Left lung (tissue), 10 donors: ENCODE measurements around the gene SLC12A9. TPM values are rescaled to one million over a fixed set of nuclear protein-coding genes. Genes with fewer than 3 reads are reported as not detected.

ENCODE experiments used
- ATAC-seq: fragments of 200-7000 bp; cut with Tn5 transposase; one replicate; pipeline ENCODE4 v1.9.1; 2020; ENCODE audit warnings: moderate library complexity
- DNase-seq, 4 donors: peaks; one replicate each; pipeline ENCODE4 v3.0.0-alpha.2; 2013 to 2020
- H3K27ac ChIP-seq, 2 donors: fragments of 200-600 bp; sonication (generic) in 1 of 2; one replicate each; pipeline versions ENCODE4 v1.5.0 to v1.8.0; 2020 to 2021
- H3K27me3 ChIP-seq, 2 donors: fragments of 200-600 bp; sonication (generic) in 1 of 2; one replicate each; pipeline versions ENCODE4 v1.5.0 to v1.8.0; 2020 to 2021
- H3K36me3 ChIP-seq, 2 donors: fragments of 200-600 bp; sonication (generic) in 1 of 2; one replicate each; pipeline versions ENCODE4 v1.5.0 to v1.8.0; 2020 to 2021
- H3K4me1 ChIP-seq, 2 donors: fragments of 200-600 bp; one replicate each; pipeline ENCODE4 v1.8.0; 2021
- H3K4me3 ChIP-seq, 2 donors: fragments of 200-600 bp; sonication (generic) in 1 of 2; one replicate each; pipeline versions ENCODE4 v1.5.0 to v1.8.0; 2020 to 2021; ENCODE audit warnings: mild to moderate bottlenecking in 1 of 2
- H3K9me3 ChIP-seq, 2 donors: fragments of 200-600 bp; sonication (generic) in 1 of 2; one replicate each; pipeline versions ENCODE4 v1.5.0 to v1.8.0; 2020 to 2021
- CTCF ChIP-seq, 2 donors: fragments of 200-600 bp; sonication (generic) in 1 of 2; IDR thresholded peaks; one replicate each; pipeline versions ENCODE4 v1.5.0 to v1.8.0; 2021; ENCODE audit warnings: antibody characterized with exemption in 2 of 2
- intact Hi-C, 2 donors: fragments of 100-400 bp; cut with DNase I; formaldehyde crosslinking; loops; one replicate each; pipeline versions ENCODE4 v1.11.2 to v1.14.2; 2022
- polyA plus RNA-seq, 6 donors: library from polyadenylated mRNA; unstranded; fragments of 120-200 nt; gene quantifications; one replicate each; pipeline ENCODE4 v1.2.1, GENCODE V29; 2013; ENCODE audit not compliant: insufficient read length in 6 of 6
- total RNA-seq, 2 donors: library from RNA; stranded (reverse); fragmentation: NEBNext Ultra II Directional; extraction: Animal tissue kit (Norgen Biotek cat#: 25700); gene quantifications; one replicate each; pipeline ENCODE4 v1.2.1, GENCODE V29; 2021
- donor health status: DM: no; HTN: yes; CAD: no.
- donor health status: DM: no; HTN: no; CAD: no.

The SLC12A9 gene
- total and polyA plus RNA-seq, 8 donors = 32.2 to 53.7 (median 40.8) TPM

GRCh38 chr7:100860702-100861615 is 8.4 kb downstream of the SLC12A9 start:
- H3K27ac ChIP-seq = no peak overlapping the region

DNA sequence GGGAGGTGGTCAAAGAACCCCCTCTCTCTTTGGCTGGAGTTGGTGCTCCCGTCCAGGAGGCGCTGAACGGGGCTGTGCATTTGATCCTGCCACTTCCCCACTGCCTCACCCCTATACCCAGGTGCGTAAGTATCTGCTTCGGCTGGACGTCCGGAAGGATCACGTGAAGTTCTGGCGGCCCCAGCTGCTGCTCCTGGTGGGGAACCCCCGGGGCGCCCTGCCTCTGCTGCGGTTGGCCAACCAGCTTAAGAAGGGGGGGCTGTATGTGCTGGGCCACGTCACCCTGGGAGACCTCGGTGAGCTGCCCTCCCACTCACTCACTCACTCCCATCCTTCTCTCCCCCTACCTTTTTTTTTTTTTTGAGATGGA is 9.1 kb downstream of the SLC12A9 start:
- Histone ChIP-seq H3K36me3 (peaks cover 0 to 87% of the 10 kb centered on the region in 2 donors), H3K9me3 (no peaks in the 10 kb centered on the region), H3K27me3 (no peaks in the 10 kb centered on the region), H3K4me3 (no peak overlapping the region), H3K27ac (no peak overlapping the region), H3K4me1 (peaks cover 5 to 25% of the 10 kb centered on the region in 2 donors)
- intact Hi-C loops = no loop called here
- ATAC-seq (no peak), DNase-seq (no peak)
- no peak for TF ChIP-seq CTCF (IDR thresholded peaks at IDR 0.05)

More at GRCh38 chr7:100860702-100861615, 8.4 kb downstream of the SLC12A9 start:
- peaks cover 0 to 92% of the 10 kb centered on the region in 2 donors for H3K36me3 ChIP-seq
- H3K4me1 ChIP-seq = peaks cover 0 to 18% of the 10 kb centered on the region in 2 donors
- H3K4me3 ChIP-seq = no peak overlapping the region
- TF ChIP-seq CTCF (IDR thresholded peaks at IDR 0.05) = no peak
- no peak for DNase-seq
- ATAC-seq = no peak
- no peaks in the 10 kb centered on the region for H3K27me3 ChIP-seq
- intact Hi-C loops = no loop called here
- H3K9me3 ChIP-seq = no peaks in the 10 kb centered on the region

GRCh38 chr7:100863406-100863950 is 11.0 kb downstream of the SLC12A9 start:
- intact Hi-C loops = no loop called here
- no peaks in the 10 kb centered on the region for H3K9me3 ChIP-seq
- TF ChIP-seq CTCF (IDR thresholded peaks at IDR 0.05) = no peak
- no peak overlapping the region for H3K27ac ChIP-seq
- DNase-seq (no peak), ATAC-seq (no peak)
- H3K36me3 ChIP-seq = peaks cover 0 to 68% of the 10 kb centered on the region in 2 donors
- peaks cover 7 to 39% of the 10 kb centered on the region in 2 donors for H3K4me1 ChIP-seq
- H3K27me3 ChIP-seq = no peaks in the 10 kb centered on the region
- no peak overlapping the region for H3K4me3 ChIP-seq

GRCh38 chr7:100864263-100864845 is 11.8 kb downstream of the SLC12A9 start:
- ATAC-seq (no peak), DNase-seq (no peak)
- intact Hi-C loops = no loop called here
- Histone ChIP-seq H3K27me3 (no peaks in the 10 kb centered on the region), H3K4me1 (peaks cover 7 to 48% of the 10 kb centered on the region in 2 donors), H3K36me3 (peaks cover 0 to 60% of the 10 kb centered on the region in 2 donors), H3K9me3 (no peaks in the 10 kb centered on the region), H3K27ac (no peak overlapping the region), H3K4me3 (no peak overlapping the region)
- TF ChIP-seq CTCF (IDR thresholded peaks at IDR 0.05) = no peak

- no peak for DNase-seq
- H3K4me3 ChIP-seq = peak overlapping the region in 1 of 2 donors; percentile 58
- H3K27me3 ChIP-seq = no peaks in the 10 kb centered on the region
- TF ChIP-seq CTCF (IDR thresholded peaks at IDR 0.05) = no peak
- H3K27ac ChIP-seq = peak overlapping the region; percentile 83 to 88
- H3K4me1 ChIP-seq = peaks cover 7 to 50% of the 10 kb centered on the region in 2 donors
- intact Hi-C loops = no loop called here
- peaks cover 0 to 54% of the 10 kb centered on the region in 2 donors for H3K36me3 ChIP-seq
- no peak for ATAC-seq
- no peaks in the 10 kb centered on the region for H3K9me3 ChIP-seq
Observed at GRCh38 chr7:100865372-100865911, 12.9 kb downstream of the SLC12A9 start.
